GM06990 (cell line): ENCODE results near the gene CACNA1B.
A peak's percentile ranks its signal among the peaks of the same experiment; 100 is the strongest.

Experiments
- DNase-seq: peaks from one replicate; pipeline ENCODE4 v3.0.0-alpha.2; 2011; ENCODE audit not compliant: insufficient read length; ENCODE audit errors: extremely low read depth
- H3K27me3 ChIP-seq: replicated peaks from 2 replicates; pipeline ENCODE4 v1.6.0; 2011; ENCODE audit warnings: low read length; ENCODE audit not compliant: control insufficient read depth, insufficient read depth
- H3K36me3 ChIP-seq: 2 replicates; pipeline ENCODE4 v1.5.1; 2011; ENCODE audit warnings: low read length; ENCODE audit not compliant: control insufficient read depth, insufficient read depth
- H3K4me3 ChIP-seq: replicated peaks from 2 replicates; pipeline ENCODE4 v1.5.1; 2011; ENCODE audit warnings: low read depth, mild to moderate bottlenecking, control low read depth, low read length
- TF ChIP-seq, protein P1 (sequence below): IDR thresholded peaks from 2 replicates; pipeline ENCODE4 v1.5.1; 2011; ENCODE audit warnings: low read length, control low read depth, mild to moderate bottlenecking, inconsistent platforms; ENCODE audit not compliant: insufficient read depth, poor library complexity, severe bottlenecking

CACNA1B gene

GRCh38 chr9:138100711-138101350 is 223.2 kb downstream of the CACNA1B start:
- no peak overlapping the region for H3K4me3 ChIP-seq
- no peaks in the 10 kb centered on the region for H3K36me3 ChIP-seq
- no peak for DNase-seq
- peaks cover 1% of the 10 kb centered on the region; the same call in 1 of the 2 replicates for H3K27me3 ChIP-seq
- TF ChIP-seq, protein P1, sequence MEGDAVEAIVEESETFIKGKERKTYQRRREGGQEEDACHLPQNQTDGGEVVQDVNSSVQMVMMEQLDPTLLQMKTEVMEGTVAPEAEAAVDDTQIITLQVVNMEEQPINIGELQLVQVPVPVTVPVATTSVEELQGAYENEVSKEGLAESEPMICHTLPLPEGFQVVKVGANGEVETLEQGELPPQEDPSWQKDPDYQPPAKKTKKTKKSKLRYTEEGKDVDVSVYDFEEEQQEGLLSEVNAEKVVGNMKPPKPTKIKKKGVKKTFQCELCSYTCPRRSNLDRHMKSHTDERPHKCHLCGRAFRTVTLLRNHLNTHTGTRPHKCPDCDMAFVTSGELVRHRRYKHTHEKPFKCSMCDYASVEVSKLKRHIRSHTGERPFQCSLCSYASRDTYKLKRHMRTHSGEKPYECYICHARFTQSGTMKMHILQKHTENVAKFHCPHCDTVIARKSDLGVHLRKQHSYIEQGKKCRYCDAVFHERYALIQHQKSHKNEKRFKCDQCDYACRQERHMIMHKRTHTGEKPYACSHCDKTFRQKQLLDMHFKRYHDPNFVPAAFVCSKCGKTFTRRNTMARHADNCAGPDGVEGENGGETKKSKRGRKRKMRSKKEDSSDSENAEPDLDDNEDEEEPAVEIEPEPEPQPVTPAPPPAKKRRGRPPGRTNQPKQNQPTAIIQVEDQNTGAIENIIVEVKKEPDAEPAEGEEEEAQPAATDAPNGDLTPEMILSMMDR, result peak; percentile 27

- peaks cover 1% of the 10 kb centered on the region; the same call in 1 of the 2 replicates for H3K27me3 ChIP-seq
- H3K36me3 ChIP-seq, result no peaks in the 10 kb centered on the region
- TF ChIP-seq, protein P1, result no peak
- H3K4me3 ChIP-seq, result no peak overlapping the region
- no peak for DNase-seq
Measured at GRCh38 chr9:138101444-138102234, 224.1 kb downstream of the CACNA1B start.

GRCh38 chr9:138102246-138103051 is 224.9 kb downstream of the CACNA1B start:
- TF ChIP-seq, protein P1, result no peak
- Histone ChIP-seq H3K36me3 (no peaks in the 10 kb centered on the region), H3K27me3 (peaks cover 1% of the 10 kb centered on the region; the same call in 1 of the 2 replicates), H3K4me3 (no peak overlapping the region)
- no peak for DNase-seq

DNA sequence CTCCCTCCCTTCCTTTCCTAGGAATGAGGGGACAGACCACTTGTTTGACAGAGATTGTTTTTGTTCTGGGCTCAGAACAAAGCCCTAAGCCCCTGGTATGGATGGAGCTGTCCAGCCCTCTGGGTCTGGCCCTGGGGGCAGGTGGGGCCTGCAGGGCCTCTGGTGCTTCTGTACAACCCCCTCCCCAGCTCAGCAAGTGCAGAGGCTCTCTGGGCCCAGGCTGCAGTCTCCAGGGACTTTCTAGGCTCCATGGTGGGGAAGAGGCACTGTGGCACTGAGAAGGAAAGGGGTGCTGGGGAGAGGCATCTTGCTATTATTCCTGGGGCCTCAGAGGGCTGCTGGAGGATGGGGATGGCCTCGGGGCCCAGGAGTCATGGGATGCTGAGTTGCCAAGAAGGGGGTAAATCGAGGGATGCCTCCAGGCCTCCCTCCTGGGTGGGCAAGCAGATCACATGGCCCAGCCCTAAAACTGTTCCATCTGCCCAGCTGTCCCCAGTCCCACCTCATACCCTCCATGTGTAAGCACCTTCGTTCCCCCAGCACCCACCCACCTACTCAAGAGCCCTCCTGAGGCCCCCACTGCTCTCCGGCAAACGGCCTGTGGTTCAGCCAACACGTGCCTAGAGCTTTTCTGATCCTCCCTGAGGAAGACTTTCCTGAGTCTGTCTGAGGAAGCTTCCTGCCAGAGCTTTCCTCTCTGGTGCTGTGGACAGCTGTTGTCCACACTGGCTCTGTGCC is 225.7 kb downstream of the CACNA1B start:
- no peaks in the 10 kb centered on the region for H3K36me3 ChIP-seq
- TF ChIP-seq, protein P1, result no peak
- peaks cover 1% of the 10 kb centered on the region; the same call in 1 of the 2 replicates for H3K27me3 ChIP-seq
- no peak for DNase-seq
- no peak overlapping the region for H3K4me3 ChIP-seq

DNA sequence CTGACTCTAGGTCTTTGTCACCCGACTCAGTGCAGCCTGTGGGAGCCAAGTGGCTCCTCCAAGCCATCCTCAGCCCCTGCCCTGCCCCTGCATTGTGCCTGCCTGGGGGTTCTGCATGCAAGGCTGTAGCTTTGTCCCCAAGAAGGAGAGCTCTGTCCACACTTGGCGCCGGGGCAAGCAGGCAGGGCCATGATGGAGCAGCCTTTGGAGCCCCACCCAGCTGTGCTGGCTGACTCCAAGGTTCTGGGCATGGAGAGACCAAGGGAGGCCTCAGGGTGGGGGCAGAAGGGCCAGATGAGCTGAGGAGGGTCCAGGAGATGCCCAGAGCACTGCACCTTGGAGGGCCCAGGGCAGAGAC is 226.2 kb downstream of the CACNA1B start:
- no peak for DNase-seq
- H3K27me3 ChIP-seq, result peaks cover 1% of the 10 kb centered on the region; the same call in 1 of the 2 replicates
- no peak overlapping the region for H3K4me3 ChIP-seq
- TF ChIP-seq, protein P1, result no peak
- H3K36me3 ChIP-seq, result no peaks in the 10 kb centered on the region
